A549 (cell line): ENCODE results near the gene AJUBA. TPM values are rescaled to one million over a fixed set of nuclear protein-coding genes. Genes with fewer than 3 reads are reported as not detected.
A peak's percentile ranks its signal among the peaks of the same experiment; 100 is the strongest.

Experiments used
- ATAC-seq, 2 experiments: fragments of 200-7000 bp in 1 of 2; fragments of >200 bp in 1 of 2; cut with Nextera tagmentation in 1 of 2; cut with Tn5 transposase in 1 of 2; 3 replicates each; pipeline versions ENCODE4 v1.8.0 to v1.9.1; 2018 to 2020; ENCODE audit warnings: mild to moderate bottlenecking in 1 of 2, moderate library complexity in 1 of 2
- CTCF ChIA-PET: fragments of 300-600 bp; sonication (Branson Sonifier 250); formaldehyde crosslinking; extraction: SDS; loops from one replicate; lab custom pipeline; 2021; ENCODE audit warnings: antibody characterized with exemption, inconsistent platforms; lab: Yijun Ruan, JAX
- POLR2A ChIA-PET: fragments of 350-600 bp; formaldehyde crosslinking; extraction: SDS; loops from one replicate; lab custom pipeline; 2021; ENCODE audit warnings: antibody characterized with exemption, inconsistent platforms; lab: Yijun Ruan, JAX
- DNase-seq, 2 experiments: peaks; one replicate each; pipeline versions ENCODE4 v3.0.0 to v3.0.0-alpha.2; 2011 to 2016; ENCODE audit warnings: low read depth in 1 of 2, low spot score in 1 of 2
- FAIRE-seq: peaks from 2 replicates; lab custom pipeline; 2011; peaks lifted over from hg19 to GRCh38; lab: Jason Lieb, UNC
- H3K27ac ChIP-seq, 2 experiments: fragments of >200 bp; sonication (Bioruptor Twin); formaldehyde crosslinking; 3 replicates each; pipeline ENCODE4 v1.5.1; 2016 to 2017
- H3K4me1 ChIP-seq: fragments of >200 bp; sonication (Bioruptor Twin); formaldehyde crosslinking; 3 replicates; pipeline ENCODE4 v1.6.1; 2016
- H3K4me2 ChIP-seq: fragments of >200 bp; sonication (Bioruptor Twin); formaldehyde crosslinking; 3 replicates; pipeline ENCODE4 v1.6.1; 2016
- H3K4me3 ChIP-seq: fragments of >200 bp; sonication (Bioruptor Twin); formaldehyde crosslinking; 3 replicates; pipeline ENCODE4 v1.5.1; 2016
- H3K9me3 ChIP-seq: fragments of >200 bp; sonication (Bioruptor Twin); formaldehyde crosslinking; 3 replicates; pipeline ENCODE4 v1.6.1; 2016
- CEBPB ChIP-seq, 2 experiments: fragments of >200 bp in 1 of 2; sonication (Bioruptor Twin) in 1 of 2; formaldehyde crosslinking in 1 of 2; IDR thresholded peaks; 2 replicates each; pipeline ENCODE4 v1.6.1; 2012 to 2016
- CHD2 ChIP-seq: fragments of 150-350 bp; IDR thresholded peaks from 2 replicates; pipeline ENCODE4 v1.6.1; 2014; ENCODE audit warnings: low read length; ENCODE audit not compliant: partially characterized antibody
- ESRRA ChIP-seq: fragments of 150-350 bp; IDR thresholded peaks from 2 replicates; pipeline ENCODE4 v1.6.1; 2014; ENCODE audit warnings: mild to moderate bottlenecking, low read length, borderline replicate concordance
- KDM1A ChIP-seq: fragments of 200-600 bp; sonication (generic); IDR thresholded peaks from 2 replicates; pipeline ENCODE4 v1.6.1; 2016; ENCODE audit warnings: low read depth, mild to moderate bottlenecking
- NPAS2 ChIP-seq: fragments of 250-450 bp; sonication (Bioruptor Pico); IDR thresholded peaks from 2 replicates; pipeline ENCODE4 v1.8.0; 2022; ENCODE audit warnings: mild to moderate bottlenecking, moderate library complexity, borderline replicate concordance
- NR3C1 ChIP-seq: fragments of >200 bp; sonication (Bioruptor Twin); formaldehyde crosslinking; IDR thresholded peaks from 3 replicates; pipeline ENCODE4 v1.6.1; 2017
- PHF8 ChIP-seq: fragments of 200-600 bp; sonication (generic); IDR thresholded peaks from 2 replicates; pipeline ENCODE4 v1.6.1; 2016; ENCODE audit warnings: low read depth, mild to moderate bottlenecking, antibody characterized with exemption, moderate library complexity, borderline replicate concordance
- RFX5 ChIP-seq: fragments of 450-650 bp; IDR thresholded peaks from 2 replicates; pipeline ENCODE4 v1.7.1; 2014; ENCODE audit warnings: antibody characterized with exemption, mild to moderate bottlenecking, moderate library complexity
- SMC3 ChIP-seq: fragments of >200 bp; sonication (Bioruptor Twin); formaldehyde crosslinking; IDR thresholded peaks from 3 replicates; pipeline ENCODE4 v1.6.1; 2018; ENCODE audit warnings: inconsistent platforms
- TP53 ChIP-seq: fragments of 250-450 bp; sonication (Bioruptor Pico); IDR thresholded peaks from 2 replicates; pipeline ENCODE4 v1.5.0; 2021; ENCODE audit warnings: mild to moderate bottlenecking, moderate library complexity
- ZC3H11A ChIP-seq: fragments of 450-650 bp; IDR thresholded peaks from 2 replicates; pipeline ENCODE4 v1.6.1; 2014; ENCODE audit warnings: antibody characterized with exemption, mild to moderate bottlenecking
- ZNF302 ChIP-seq: fragments of 250-450 bp; sonication (Bioruptor Pico); IDR thresholded peaks from 2 replicates; pipeline ENCODE4 v1.9.0; 2021; ENCODE audit warnings: inconsistent platforms, mild to moderate bottlenecking, moderate library complexity
- ZSCAN20 ChIP-seq: fragments of 250-450 bp; sonication (Bioruptor Pico); IDR thresholded peaks from 2 replicates; pipeline ENCODE4 v1.8.0; 2022; ENCODE audit warnings: mild to moderate bottlenecking, moderate library complexity
- WGBS: methylation state at CpG from one replicate; pipeline ENCODE4 v1.1.6; 2017; ENCODE audit errors: missing lambda C conversion rate; 5-methylcytosine and 5-hydroxymethylcytosine counted together
- polyA plus RNA-seq, 4 experiments: library from polyadenylated mRNA; depleted of rRNA in 3 of 4; stranded (reverse); fragments of >200 nt; fragmentation: RNase III in 1 of 4; extraction: RNeasy Plus Mini Kit Qiagen cat#74134 plus additional on column Dnase treatment in 1 of 4; gene quantifications; 2 replicates in 3 of 4; 3 replicates in 1 of 4; pipeline ENCODE4 v1.2.3, GENCODE V29; 2011 to 2017
- TF ChIP-seq, protein P1 (sequence below): fragments of 450-650 bp; IDR thresholded peaks from 2 replicates; pipeline ENCODE4 v1.6.1; 2014; ENCODE audit warnings: antibody characterized with exemption
- TF ChIP-seq, protein P2 (sequence below): fragments of 250-450 bp; sonication (Bioruptor Pico); IDR thresholded peaks from 2 replicates; pipeline ENCODE4 v1.5.0; 2020; ENCODE audit warnings: low read depth, mild to moderate bottlenecking, moderate library complexity
- TF ChIP-seq, protein P3 (sequence below): fragments of >200 bp; sonication (Bioruptor Twin); formaldehyde crosslinking; IDR thresholded peaks from 2 replicates; pipeline ENCODE4 v1.6.1; 2016
- TF ChIP-seq, protein P4 (sequence below): fragments of >200 bp; sonication (Bioruptor Twin); formaldehyde crosslinking; IDR thresholded peaks from 3 replicates; pipeline ENCODE4 v1.6.1; 2016
- TF ChIP-seq, protein P5 (sequence below): fragments of 250-450 bp; sonication (Bioruptor Pico); IDR thresholded peaks from 2 replicates; pipeline ENCODE4 v1.5.0; 2021; ENCODE audit warnings: mild to moderate bottlenecking, moderate library complexity, borderline replicate concordance

The AJUBA gene
- polyA plus RNA-seq, 2 of the 4 experiments (the other 2 are of a cell fraction), result 53.4 to 98.0 TPM

DNA sequence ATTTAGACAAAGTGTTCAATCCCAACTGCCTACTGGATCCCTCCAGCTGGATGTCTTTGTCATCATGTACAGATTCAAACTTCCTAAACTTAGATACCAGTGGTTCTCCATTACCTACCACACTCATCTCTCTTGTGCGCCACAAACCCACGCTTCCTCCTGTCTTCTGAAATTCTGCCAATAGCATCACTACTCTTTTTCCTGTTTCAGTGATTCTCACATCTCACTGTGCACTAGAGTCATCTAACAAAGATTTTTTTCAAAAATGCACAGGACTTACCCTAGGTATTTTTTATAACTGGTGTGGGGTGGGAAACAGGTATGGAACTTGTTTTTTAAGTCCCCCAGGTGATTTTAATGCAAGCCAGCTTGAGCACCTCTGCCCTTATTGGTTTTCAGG is 46.4 kb upstream of the AJUBA start:
- ChIA-PET POLR2A (no interaction called here), CTCF (interaction anchor here (0.8 to 5.0 kb wide), 10 partner anchors 9 to 472 kb away, joined by 3 to 30 read pairs (median 5); no protein-coding TSS in a partner anchor)
- TF ChIP-seq TP53 (CRISPR knock-in tag) (no peak), SMC3 (no peak), CEBPB (IDR thresholded peaks at IDR 0.05) (no peak), ZSCAN20 (CRISPR knock-in tag) (no peak), PHF8 (no peak)
- TF ChIP-seq, protein P1, sequence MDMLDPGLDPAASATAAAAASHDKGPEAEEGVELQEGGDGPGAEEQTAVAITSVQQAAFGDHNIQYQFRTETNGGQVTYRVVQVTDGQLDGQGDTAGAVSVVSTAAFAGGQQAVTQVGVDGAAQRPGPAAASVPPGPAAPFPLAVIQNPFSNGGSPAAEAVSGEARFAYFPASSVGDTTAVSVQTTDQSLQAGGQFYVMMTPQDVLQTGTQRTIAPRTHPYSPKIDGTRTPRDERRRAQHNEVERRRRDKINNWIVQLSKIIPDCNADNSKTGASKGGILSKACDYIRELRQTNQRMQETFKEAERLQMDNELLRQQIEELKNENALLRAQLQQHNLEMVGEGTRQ, result no peak
- ATAC-seq (no peak), FAIRE-seq (no peak), DNase-seq (no peak)
- Histone ChIP-seq H3K9me3 (no peaks in the 10 kb centered on the region), H3K4me1 (peaks cover 7% of the 10 kb centered on the region), H3K27ac (no peak overlapping the region), H3K4me2 (no peak overlapping the region), H3K4me3 (no peak overlapping the region)
- WGBS, result 96% methylated on average over 2 of the region's 2 CpGs

DNA sequence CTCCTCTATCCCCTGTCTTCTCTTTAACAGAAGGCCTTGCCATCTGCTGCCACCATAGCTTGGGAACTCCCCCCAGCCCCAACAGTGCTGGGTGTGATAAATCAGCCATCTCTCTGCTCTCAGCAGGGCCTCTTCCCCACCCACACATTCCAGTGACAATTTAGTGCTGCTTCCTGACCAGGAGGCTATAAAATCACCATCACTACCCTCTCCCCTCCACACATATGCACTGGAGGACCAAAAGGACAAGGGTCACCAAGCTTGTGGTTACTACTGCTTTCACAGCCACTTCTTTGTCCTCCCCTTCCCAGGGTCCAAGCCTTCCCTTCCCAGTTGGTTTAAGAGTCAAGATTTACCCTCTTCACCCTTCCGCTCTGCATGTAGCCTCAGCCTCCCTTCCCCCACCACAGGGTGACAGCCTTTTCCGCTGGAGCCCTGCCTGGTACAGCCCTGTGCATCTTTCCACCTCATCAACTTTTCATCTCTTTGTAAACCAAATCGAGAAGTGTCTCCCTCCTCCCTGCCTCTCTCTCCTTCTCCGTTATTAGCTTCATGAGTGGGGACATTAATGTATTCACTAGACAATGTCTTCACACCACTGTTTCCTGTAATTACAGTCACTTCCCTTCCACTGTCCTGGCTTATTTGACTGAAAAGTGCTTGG is 42.9 kb upstream of the AJUBA start:
- ChIA-PET CTCF (interaction anchor here (0.8 to 3.4 kb wide), 8 partner anchors 9 to 172 kb away, joined by 3 to 17 read pairs (median 4); no protein-coding TSS in a partner anchor), POLR2A (interaction anchor here (1.3 to 3.0 kb wide), 2 partner anchors 15 to 18 kb away, joined by 3 to 25 read pairs; no protein-coding TSS in a partner anchor)
- 89% methylated on average over 4 of the region's 4 CpGs for WGBS
- no peak overlapping the region for H3K4me3 ChIP-seq
- H3K27ac ChIP-seq, result no peak overlapping the region
- TF ChIP-seq NPAS2 (CRISPR knock-in tag) (no peak), ESRRA (no peak), KDM1A (no peak), ZC3H11A (no peak), ZSCAN20 (CRISPR knock-in tag) (no peak), ZNF302 (CRISPR knock-in tag) (no peak), CHD2 (no peak), TP53 (CRISPR knock-in tag) (no peak), PHF8 (no peak), RFX5 (no peak), NR3C1 (no peak)
- TF ChIP-seq, protein P1, result no peak
- TF ChIP-seq, protein P2, sequence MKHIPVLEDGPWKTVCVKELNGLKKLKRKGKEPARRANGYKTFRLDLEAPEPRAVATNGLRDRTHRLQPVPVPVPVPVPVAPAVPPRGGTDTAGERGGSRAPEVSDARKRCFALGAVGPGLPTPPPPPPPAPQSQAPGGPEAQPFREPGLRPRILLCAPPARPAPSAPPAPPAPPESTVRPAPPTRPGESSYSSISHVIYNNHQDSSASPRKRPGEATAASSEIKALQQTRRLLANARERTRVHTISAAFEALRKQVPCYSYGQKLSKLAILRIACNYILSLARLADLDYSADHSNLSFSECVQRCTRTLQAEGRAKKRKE (CRISPR knock-in tag), result no peak
- TF ChIP-seq, protein P3, sequence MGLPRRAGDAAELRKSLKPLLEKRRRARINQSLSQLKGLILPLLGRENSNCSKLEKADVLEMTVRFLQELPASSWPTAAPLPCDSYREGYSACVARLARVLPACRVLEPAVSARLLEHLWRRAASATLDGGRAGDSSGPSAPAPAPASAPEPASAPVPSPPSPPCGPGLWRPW, result no peak
- TF ChIP-seq, protein P4, sequence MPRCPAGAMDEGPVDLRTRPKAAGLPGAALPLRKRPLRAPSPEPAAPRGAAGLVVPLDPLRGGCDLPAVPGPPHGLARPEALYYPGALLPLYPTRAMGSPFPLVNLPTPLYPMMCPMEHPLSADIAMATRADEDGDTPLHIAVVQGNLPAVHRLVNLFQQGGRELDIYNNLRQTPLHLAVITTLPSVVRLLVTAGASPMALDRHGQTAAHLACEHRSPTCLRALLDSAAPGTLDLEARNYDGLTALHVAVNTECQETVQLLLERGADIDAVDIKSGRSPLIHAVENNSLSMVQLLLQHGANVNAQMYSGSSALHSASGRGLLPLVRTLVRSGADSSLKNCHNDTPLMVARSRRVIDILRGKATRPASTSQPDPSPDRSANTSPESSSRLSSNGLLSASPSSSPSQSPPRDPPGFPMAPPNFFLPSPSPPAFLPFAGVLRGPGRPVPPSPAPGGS, result no peak
- TF ChIP-seq, protein P5, sequence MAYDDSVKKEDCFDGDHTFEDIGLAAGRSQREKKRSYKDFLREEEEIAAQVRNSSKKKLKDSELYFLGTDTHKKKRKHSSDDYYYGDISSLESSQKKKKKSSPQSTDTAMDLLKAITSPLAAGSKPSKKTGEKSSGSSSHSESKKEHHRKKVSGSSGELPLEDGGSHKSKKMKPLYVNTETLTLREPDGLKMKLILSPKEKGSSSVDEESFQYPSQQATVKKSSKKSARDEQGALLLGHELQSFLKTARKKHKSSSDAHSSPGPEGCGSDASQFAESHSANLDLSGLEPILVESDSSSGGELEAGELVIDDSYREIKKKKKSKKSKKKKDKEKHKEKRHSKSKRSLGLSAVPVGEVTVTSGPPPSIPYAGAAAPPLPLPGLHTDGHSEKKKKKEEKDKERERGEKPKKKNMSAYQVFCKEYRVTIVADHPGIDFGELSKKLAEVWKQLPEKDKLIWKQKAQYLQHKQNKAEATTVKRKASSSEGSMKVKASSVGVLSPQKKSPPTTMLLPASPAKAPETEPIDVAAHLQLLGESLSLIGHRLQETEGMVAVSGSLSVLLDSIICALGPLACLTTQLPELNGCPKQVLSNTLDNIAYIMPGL (CRISPR knock-in tag), result no peak
- DNase-seq (no peak), FAIRE-seq (no peak), ATAC-seq (peak in 1 of 2 experiments; percentile 19; a peak in 1 of 6 replicates)
- H3K4me1 ChIP-seq, result no peaks in the 10 kb centered on the region
- H3K9me3 ChIP-seq, result no peaks in the 10 kb centered on the region
- H3K4me2 ChIP-seq, result no peak overlapping the region
